Measurements from ENCODE around the gene CNIH2. TPM values are rescaled to one million over a fixed set of nuclear protein-coding genes. Genes with fewer than 3 reads are reported as not detected.

The CNIH2 gene
- 0.77 TPM for polyA plus RNA-seq (2013, experiment 1 of 2)
- 0.84 TPM for polyA plus RNA-seq (2013, experiment 2 of 2)

GRCh38 chr11:66277471-66278362, at the start of gene CNIH2:
Gene CNIH2, plus strand, starts transcription at chr11:66278175. Its CDS starts 282 bp downstream, at chr11:66278457.
- peak within 1 kb of the TSS in 1 of 2 experiments; percentile 49 for H3K14ac ChIP-seq (ENCODE audit: low read length in 2 of 2)
- H2BK120ac ChIP-seq (ENCODE audit: low read depth, low read length): no peak within 1 kb of the TSS
- no peak within 1 kb of the TSS for H4K8ac ChIP-seq (ENCODE audit: low read length)

GRCh38 chr11:66228521-66228920, 49.5 kb upstream of the CNIH2 start:
- no peaks in the 10 kb centered on the region for H3K9me3 ChIP-seq (ENCODE audit: control insufficient read depth, low read length)
- H3K4me2 ChIP-seq (ENCODE audit: low read length, poor library complexity, severe bottlenecking): no peak overlapping the region
- H3K27ac ChIP-seq (ENCODE audit: low read length, poor library complexity, severe bottlenecking): no peak overlapping the region
- H2BK120ac ChIP-seq (ENCODE audit: low read depth, low read length): no peak overlapping the region
- peaks cover 61 to 66% of the 10 kb centered on the region in 2 experiments for H3K36me3 ChIP-seq (ENCODE audit: control insufficient read depth in 1 of 2, insufficient read depth in 2 of 2, low read depth in 1 of 2, low read length in 2 of 2)
- no peak overlapping the region for H2AFZ ChIP-seq (ENCODE audit: low read depth, low read length)
- no peak overlapping the region for H4K8ac ChIP-seq (ENCODE audit: low read length)
- H3K27me3 ChIP-seq (ENCODE audit: control insufficient read depth in 1 of 2, insufficient read depth in 1 of 2, low read length in 2 of 2): no peaks in the 10 kb centered on the region
- no peak overlapping the region for H3K9ac ChIP-seq (ENCODE audit: low read length)
- no peak overlapping the region for H3K23ac ChIP-seq (ENCODE audit: low read length in 2 of 2)
- H3K4me1 ChIP-seq (ENCODE audit: control insufficient read depth, insufficient read depth, low read depth, low read length): peaks cover 7% of the 10 kb centered on the region
- no peak overlapping the region for H3K4ac ChIP-seq (ENCODE audit: low read depth in 1 of 2, low read length in 2 of 2)
- no peak overlapping the region for H2AK5ac ChIP-seq (ENCODE audit: low read length, severe bottlenecking)
- no peak overlapping the region for H3K14ac ChIP-seq (ENCODE audit: low read length in 2 of 2)
- H3K79me1 ChIP-seq (replicated peaks; ENCODE audit: low read length, poor library complexity, severe bottlenecking): no peaks in the 10 kb centered on the region
- H4K91ac ChIP-seq (ENCODE audit: low read length): no peak overlapping the region
- H3K4me3 ChIP-seq (ENCODE audit: insufficient read depth in 1 of 2, low read depth in 1 of 2, low read length in 2 of 2): no peak overlapping the region
- H2BK5ac ChIP-seq (ENCODE audit: low read depth, low read length, poor library complexity, severe bottlenecking): no peak overlapping the region
- no peak overlapping the region for H3K18ac ChIP-seq (ENCODE audit: low read depth in 1 of 2, low read length in 2 of 2)
- DNase-seq: no peak
- WGBS: 91% methylated on average over 6 of the region's 6 CpGs
- H2BK12ac ChIP-seq (ENCODE audit: low read length in 2 of 2): no peak overlapping the region
- no peak overlapping the region for H2BK15ac ChIP-seq (ENCODE audit: low read depth, poor library complexity, severe bottlenecking)

More at GRCh38 chr11:66277471-66278362, at the start of gene CNIH2:
- H3K4me2 ChIP-seq (ENCODE audit: low read length, poor library complexity, severe bottlenecking): peak within 1 kb of the TSS; percentile 79
- WGBS: 9% methylated on average over 59 of the region's 84 CpGs
- H4K91ac ChIP-seq (ENCODE audit: low read length): no peak within 1 kb of the TSS
- H3K23ac ChIP-seq (ENCODE audit: low read length in 2 of 2): peak within 1 kb of the TSS in 1 of 2 experiments; percentile 65
- no peak within 1 kb of the TSS for H2BK5ac ChIP-seq (ENCODE audit: low read depth, low read length, poor library complexity, severe bottlenecking)
- H3K36me3 ChIP-seq (ENCODE audit: control insufficient read depth in 1 of 2, insufficient read depth in 2 of 2, low read depth in 1 of 2, low read length in 2 of 2): peaks cover 37 to 43% of the 10 kb centered on the region in 2 experiments
- H3K4ac ChIP-seq (ENCODE audit: low read depth in 1 of 2, low read length in 2 of 2): peak within 1 kb of the TSS in 1 of 2 experiments; percentile 27
- H2AK5ac ChIP-seq (ENCODE audit: low read length, severe bottlenecking): no peak within 1 kb of the TSS
- no peaks in the 10 kb centered on the region for H3K9me3 ChIP-seq (ENCODE audit: control insufficient read depth, low read length)
- H3K79me1 ChIP-seq (replicated peaks; ENCODE audit: low read length, poor library complexity, severe bottlenecking): peaks cover 5% of the 10 kb centered on the region
- no peak within 1 kb of the TSS for H2BK12ac ChIP-seq (ENCODE audit: low read length in 2 of 2)
- H3K9ac ChIP-seq (ENCODE audit: low read length): peak within 1 kb of the TSS; percentile 26
- H2BK15ac ChIP-seq (ENCODE audit: low read depth, poor library complexity, severe bottlenecking): peak within 1 kb of the TSS; percentile 27
- peaks cover 7 to 13% of the 10 kb centered on the region in 2 experiments for H3K27me3 ChIP-seq (ENCODE audit: control insufficient read depth in 1 of 2, insufficient read depth in 1 of 2, low read length in 2 of 2)
- no peak for DNase-seq
- H3K4me3 ChIP-seq (ENCODE audit: insufficient read depth in 1 of 2, low read depth in 1 of 2, low read length in 2 of 2): peak within 1 kb of the TSS in 1 of 2 experiments; percentile 26
- H2AFZ ChIP-seq (ENCODE audit: low read depth, low read length): no peak within 1 kb of the TSS
- peak within 1 kb of the TSS; percentile 24 to 78 for H3K18ac ChIP-seq (ENCODE audit: low read depth in 1 of 2, low read length in 2 of 2)
- H3K4me1 ChIP-seq (ENCODE audit: control insufficient read depth, insufficient read depth, low read depth, low read length): peaks cover 26% of the 10 kb centered on the region
- H3K27ac ChIP-seq (ENCODE audit: low read length, poor library complexity, severe bottlenecking): no peak within 1 kb of the TSS

GRCh38 chr11:66230156-66230555, 47.8 kb upstream of the CNIH2 start:
- Histone ChIP-seq H3K36me3 (ENCODE audit: control insufficient read depth in 1 of 2, insufficient read depth in 2 of 2, low read depth in 1 of 2, low read length in 2 of 2) (peaks cover 69 to 70% of the 10 kb centered on the region in 2 experiments), H3K79me1 (replicated peaks; ENCODE audit: low read length, poor library complexity, severe bottlenecking) (no peaks in the 10 kb centered on the region), H3K4ac (ENCODE audit: low read depth in 1 of 2, low read length in 2 of 2) (no peak overlapping the region), H3K14ac (ENCODE audit: low read length in 2 of 2) (no peak overlapping the region), H2BK12ac (ENCODE audit: low read length in 2 of 2) (no peak overlapping the region), H2BK120ac (ENCODE audit: low read depth, low read length) (no peak overlapping the region), H2BK15ac (ENCODE audit: low read depth, poor library complexity, severe bottlenecking) (no peak overlapping the region), H3K27me3 (ENCODE audit: control insufficient read depth in 1 of 2, insufficient read depth in 1 of 2, low read length in 2 of 2) (no peaks in the 10 kb centered on the region), H2BK5ac (ENCODE audit: low read depth, low read length, poor library complexity, severe bottlenecking) (no peak overlapping the region), H3K23ac (ENCODE audit: low read length in 2 of 2) (no peak overlapping the region), H2AK5ac (ENCODE audit: low read length, severe bottlenecking) (no peak overlapping the region), H4K91ac (ENCODE audit: low read length) (no peak overlapping the region), H3K27ac (ENCODE audit: low read length, poor library complexity, severe bottlenecking) (no peak overlapping the region), H2AFZ (ENCODE audit: low read depth, low read length) (no peak overlapping the region), H3K4me1 (ENCODE audit: control insufficient read depth, insufficient read depth, low read depth, low read length) (peaks cover 7% of the 10 kb centered on the region), H3K9ac (ENCODE audit: low read length) (no peak overlapping the region), H3K4me3 (ENCODE audit: insufficient read depth in 1 of 2, low read depth in 1 of 2, low read length in 2 of 2) (no peak overlapping the region), H3K4me2 (ENCODE audit: low read length, poor library complexity, severe bottlenecking) (no peak overlapping the region), H3K9me3 (ENCODE audit: control insufficient read depth, low read length) (no peaks in the 10 kb centered on the region), H3K18ac (ENCODE audit: low read depth in 1 of 2, low read length in 2 of 2) (no peak overlapping the region), H4K8ac (ENCODE audit: low read length) (no peak overlapping the region)
- WGBS: 91% methylated on average over 6 of the region's 6 CpGs
- no peak for DNase-seq

GRCh38 chr11:66230978-66231377, 47.0 kb upstream of the CNIH2 start:
- Histone ChIP-seq H2AFZ (ENCODE audit: low read depth, low read length) (no peak overlapping the region), H2BK15ac (ENCODE audit: low read depth, poor library complexity, severe bottlenecking) (no peak overlapping the region), H3K4ac (ENCODE audit: low read depth in 1 of 2, low read length in 2 of 2) (no peak overlapping the region), H2BK12ac (ENCODE audit: low read length in 2 of 2) (no peak overlapping the region), H4K91ac (ENCODE audit: low read length) (no peak overlapping the region), H3K9ac (ENCODE audit: low read length) (no peak overlapping the region), H2BK120ac (ENCODE audit: low read depth, low read length) (no peak overlapping the region), H3K18ac (ENCODE audit: low read depth in 1 of 2, low read length in 2 of 2) (no peak overlapping the region), H3K27me3 (ENCODE audit: control insufficient read depth in 1 of 2, insufficient read depth in 1 of 2, low read length in 2 of 2) (no peaks in the 10 kb centered on the region), H3K4me2 (ENCODE audit: low read length, poor library complexity, severe bottlenecking) (no peak overlapping the region), H3K23ac (ENCODE audit: low read length in 2 of 2) (no peak overlapping the region), H4K8ac (ENCODE audit: low read length) (no peak overlapping the region), H3K4me3 (ENCODE audit: insufficient read depth in 1 of 2, low read depth in 1 of 2, low read length in 2 of 2) (no peak overlapping the region), H3K4me1 (ENCODE audit: control insufficient read depth, insufficient read depth, low read depth, low read length) (peaks cover 7% of the 10 kb centered on the region), H2BK5ac (ENCODE audit: low read depth, low read length, poor library complexity, severe bottlenecking) (no peak overlapping the region), H3K9me3 (ENCODE audit: control insufficient read depth, low read length) (no peaks in the 10 kb centered on the region), H3K14ac (ENCODE audit: low read length in 2 of 2) (no peak overlapping the region), H2AK5ac (ENCODE audit: low read length, severe bottlenecking) (no peak overlapping the region), H3K27ac (ENCODE audit: low read length, poor library complexity, severe bottlenecking) (no peak overlapping the region), H3K79me1 (replicated peaks; ENCODE audit: low read length, poor library complexity, severe bottlenecking) (no peaks in the 10 kb centered on the region), H3K36me3 (ENCODE audit: control insufficient read depth in 1 of 2, insufficient read depth in 2 of 2, low read depth in 1 of 2, low read length in 2 of 2) (peaks cover 74 to 75% of the 10 kb centered on the region in 2 experiments)
- 99% methylated on average over 14 of the region's 14 CpGs for WGBS
- DNase-seq: no peak

All from mesenchymal stem cell (in vitro differentiated cells and primary cell).